ENCODE results near the gene B3GNT3.

B3GNT3 gene, protein sequence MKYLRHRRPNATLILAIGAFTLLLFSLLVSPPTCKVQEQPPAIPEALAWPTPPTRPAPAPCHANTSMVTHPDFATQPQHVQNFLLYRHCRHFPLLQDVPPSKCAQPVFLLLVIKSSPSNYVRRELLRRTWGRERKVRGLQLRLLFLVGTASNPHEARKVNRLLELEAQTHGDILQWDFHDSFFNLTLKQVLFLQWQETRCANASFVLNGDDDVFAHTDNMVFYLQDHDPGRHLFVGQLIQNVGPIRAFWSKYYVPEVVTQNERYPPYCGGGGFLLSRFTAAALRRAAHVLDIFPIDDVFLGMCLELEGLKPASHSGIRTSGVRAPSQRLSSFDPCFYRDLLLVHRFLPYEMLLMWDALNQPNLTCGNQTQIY

DNA sequence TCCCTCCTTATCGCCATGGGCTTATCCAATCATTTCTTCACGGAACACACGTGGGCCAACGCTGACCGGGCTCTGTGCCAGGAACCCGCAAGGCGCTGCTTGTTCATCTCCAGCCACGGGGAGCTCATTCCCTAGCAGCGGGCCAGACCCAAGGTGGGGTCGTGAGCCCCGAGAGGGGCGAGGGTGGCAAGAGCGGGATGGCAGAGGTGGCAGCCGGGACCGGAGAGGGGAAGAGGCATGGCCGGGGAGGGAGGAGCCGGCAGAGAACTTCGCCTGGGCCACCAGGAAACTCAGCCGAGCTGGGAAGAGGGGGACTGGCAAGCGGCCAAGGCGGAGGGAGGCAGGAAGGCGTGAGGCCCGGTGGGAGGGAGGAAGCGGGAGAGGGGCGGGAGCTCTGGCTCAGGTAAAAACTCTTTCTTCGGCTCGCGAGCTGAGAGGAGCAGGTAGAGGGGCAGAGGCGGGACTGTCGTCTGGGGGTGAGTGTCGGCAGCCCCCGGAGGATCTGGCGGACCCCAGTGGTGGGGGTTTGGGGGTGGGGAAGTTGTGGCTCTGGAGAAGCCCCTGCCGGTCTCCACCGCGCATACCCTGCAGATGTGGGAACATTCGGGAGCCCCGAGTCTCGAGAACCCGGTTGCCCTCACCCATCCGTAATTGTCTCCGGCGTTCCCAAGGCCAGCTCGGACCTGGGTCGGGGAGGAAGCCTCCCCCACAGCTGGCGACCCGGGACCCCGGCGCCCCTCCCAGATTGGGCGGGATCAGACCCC lies at the start of gene B3GNT3:
Gene B3GNT3 (plus strand): TSS at position 408 of the 764 bp plus-strand sequence. CDS start 12,670 bp downstream, outside the sequence.
- DNase-seq: peak; percentile 42 to 51

DNA sequence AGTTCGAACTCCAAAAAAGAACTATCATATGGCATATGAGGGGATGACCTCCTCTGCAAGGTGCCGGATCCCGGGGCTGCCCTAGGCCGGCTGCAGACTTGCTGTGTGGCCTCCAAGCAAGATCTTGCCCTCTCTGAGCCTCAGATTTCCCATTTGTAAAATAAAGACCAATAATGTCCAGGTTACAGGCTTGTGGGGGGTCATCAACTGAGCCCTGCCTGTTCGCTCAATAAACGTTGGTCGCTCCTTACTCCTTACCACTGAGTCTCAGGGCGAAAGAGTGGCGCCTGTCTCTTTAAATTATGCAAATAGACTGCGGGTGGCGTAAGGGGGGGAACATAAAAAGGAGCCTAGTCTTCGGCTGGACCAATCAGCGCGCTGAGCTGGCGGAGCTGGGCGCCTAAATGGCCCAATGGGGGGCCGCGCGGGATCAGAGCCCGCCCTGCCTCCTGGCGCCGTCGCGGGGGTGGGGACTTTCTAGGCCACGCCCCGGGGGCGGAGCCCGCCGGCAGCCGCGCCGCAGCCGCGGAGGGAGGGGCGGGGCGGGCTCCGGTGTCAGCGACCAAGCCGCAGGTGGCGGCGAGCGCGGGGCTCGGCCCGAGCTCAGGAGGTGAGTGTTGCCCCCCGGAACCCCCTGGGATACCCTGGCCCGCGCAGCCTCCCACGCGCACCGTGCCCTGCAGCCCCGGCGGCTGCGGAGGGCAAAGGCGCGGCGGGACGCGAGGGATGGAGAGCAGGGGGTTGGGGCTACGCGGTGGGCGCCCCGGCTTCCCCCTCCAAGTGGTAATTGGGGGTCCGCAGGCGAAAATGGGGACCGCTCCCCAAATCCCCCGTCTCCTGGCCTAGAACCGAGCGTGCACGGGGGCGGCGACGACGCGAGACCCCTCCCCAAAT lies 47.5 kb upstream of the B3GNT3 start:
- peak; percentile 91 to 94 for DNase-seq

DNA sequence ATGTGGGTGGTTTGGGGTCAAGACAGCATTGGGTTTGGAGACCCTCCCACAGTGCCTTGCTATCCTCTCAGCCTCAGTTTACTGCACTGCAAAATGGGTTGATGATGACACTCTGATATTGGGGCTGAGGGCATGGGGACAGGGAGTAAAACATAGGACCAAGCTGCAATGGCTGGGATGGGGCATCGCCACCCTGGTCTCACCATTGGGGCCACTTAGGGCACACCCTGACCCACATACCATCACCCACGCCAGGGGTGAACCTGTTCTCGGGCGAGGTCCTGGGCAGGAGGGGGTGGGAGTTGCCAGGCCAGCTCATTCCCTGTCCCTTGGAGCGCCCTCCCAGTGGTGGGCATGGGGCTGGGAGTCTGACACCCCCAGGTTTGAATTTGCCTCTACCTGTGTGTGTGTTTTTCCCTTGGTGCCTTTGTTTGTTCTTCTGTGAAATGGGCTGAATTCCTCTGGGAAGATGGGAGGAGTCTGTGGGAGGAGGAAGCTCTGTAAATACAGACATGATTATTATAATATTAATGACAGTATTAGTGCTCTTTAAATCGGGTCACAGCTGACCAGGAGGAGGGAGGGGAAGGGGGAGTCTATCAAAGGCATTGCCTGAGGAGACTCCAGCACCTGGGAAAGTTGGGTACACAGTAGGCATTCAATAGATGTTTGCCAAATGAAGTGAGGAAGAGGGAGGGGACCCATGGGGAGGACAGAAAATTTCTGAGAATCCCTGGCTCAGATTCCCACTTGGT lies 45.9 kb upstream of the B3GNT3 start:
- DNase-seq: no peak

DNA sequence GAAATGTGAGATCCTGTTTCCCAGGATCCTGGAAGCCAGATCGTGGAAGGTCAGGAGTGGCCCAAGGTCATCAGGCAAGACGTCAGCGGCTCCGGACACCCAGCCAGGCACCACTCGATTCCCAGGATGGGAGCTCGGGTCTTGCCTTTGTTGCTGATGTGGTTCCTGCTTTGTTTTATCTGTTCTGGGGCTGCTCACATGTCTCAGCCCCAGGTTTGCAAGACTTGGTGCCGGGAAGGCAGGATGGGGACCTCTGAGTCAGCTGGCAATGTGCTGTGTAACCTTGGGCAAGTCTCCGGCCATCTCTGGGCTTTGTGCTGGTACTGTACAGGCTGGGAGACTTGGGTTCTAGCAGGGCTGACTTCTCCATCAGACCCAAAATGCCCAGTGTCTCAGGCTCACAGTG lies 45.0 kb upstream of the B3GNT3 start:
- peak; percentile 47 to 62 for DNase-seq

DNA sequence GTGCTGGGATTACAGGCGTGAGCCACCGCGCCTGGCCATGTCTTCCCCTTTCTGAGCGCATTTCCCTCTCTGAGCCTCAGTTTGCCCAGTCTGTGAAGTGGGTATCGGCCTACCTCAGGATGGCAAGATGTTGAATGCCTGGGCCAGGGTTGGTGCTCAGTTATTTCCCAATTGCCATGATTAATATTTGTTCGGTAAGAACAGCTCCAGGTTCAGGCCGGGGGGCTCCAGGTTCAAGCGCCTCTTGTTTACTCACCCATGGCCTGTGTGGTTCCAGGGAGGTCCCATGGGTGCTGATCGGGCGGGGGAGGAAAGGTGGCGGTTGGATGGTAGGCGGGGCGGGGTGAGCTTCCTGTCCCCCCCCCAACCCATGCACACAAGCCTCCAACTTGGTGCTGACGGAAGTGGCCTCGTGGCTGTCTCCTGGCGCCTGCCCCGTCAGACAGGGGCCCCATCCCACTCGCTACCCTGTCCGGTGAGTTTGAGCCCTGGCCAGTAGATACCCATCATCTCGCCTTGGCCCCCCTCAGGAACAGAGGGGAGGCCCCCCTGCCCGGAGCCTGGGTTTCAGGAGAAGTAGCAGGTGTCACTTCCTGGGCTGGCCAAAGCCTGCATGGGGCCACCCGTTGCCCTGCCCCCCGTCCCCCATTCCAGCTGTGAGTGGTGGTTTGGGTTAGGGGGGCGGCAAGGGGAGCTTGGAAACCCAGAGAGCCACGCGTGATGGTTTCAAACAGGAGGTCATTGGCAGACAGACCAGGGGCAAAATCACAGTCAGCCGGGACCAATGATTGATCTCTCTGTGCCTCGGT lies 43.6 kb upstream of the B3GNT3 start, which contains the start of gene FCHO1:
Gene FCHO1 (plus strand): TSS at position 375 of the 809 bp plus-strand sequence. CDS start 3,688 bp downstream, outside the sequence.
- peak; percentile 84 to 89 for DNase-seq

DNA sequence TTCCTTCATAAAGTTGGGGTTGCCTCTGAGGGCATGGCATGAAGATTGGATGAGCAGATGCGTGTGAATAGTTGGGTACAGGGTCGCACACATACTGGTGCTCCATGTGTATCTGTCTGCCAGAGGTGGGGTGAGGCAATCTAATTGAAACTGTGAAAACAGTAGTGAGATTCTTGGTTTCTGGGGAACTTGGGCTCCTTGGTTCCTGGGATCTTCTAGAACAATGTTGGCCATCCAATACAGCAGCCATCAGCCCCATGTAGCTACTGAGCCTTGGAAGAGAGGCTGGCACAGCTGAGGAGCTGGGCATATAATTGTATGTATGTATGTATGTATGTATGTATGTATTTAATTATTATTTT lies 43.0 kb upstream of the B3GNT3 start:
- no peak for DNase-seq

DNA sequence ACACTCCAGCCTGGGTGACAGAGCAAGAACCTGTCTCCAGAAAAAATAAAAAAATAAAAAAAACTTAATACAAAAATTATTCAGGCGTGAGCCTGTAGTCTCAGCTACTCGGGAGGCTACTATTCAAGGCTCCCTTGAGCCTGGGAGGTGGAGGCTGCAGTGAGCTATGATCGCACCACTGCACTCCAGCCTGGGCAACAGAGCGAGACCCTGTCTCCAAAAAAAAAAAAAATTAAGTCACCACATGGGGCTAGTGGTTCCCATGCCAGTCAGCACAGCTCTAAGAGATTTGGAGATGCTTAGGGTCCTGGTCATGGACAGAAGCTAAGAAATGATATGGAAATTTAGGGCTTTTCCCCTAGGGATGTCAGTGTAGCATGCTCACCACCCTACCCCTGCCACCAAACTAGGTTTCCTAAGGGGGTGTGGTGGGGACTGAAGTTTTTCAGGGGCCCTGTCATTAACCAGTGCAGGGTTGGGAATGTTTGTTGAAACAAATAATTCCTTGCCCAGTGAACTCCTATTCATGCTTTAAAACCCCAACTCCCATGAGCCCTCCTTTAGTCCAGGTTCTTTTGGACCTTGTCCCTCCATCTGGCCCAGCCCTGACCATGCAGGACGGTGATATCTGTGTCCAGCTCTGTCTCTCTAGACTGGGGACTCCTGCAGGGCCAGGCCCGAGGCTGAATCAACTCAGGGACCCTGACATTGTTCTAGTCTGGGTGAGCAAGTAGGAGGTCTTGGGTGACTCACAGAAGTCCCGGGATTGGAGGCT lies 41.9 kb upstream of the B3GNT3 start:
- DNase-seq: no peak

DNA sequence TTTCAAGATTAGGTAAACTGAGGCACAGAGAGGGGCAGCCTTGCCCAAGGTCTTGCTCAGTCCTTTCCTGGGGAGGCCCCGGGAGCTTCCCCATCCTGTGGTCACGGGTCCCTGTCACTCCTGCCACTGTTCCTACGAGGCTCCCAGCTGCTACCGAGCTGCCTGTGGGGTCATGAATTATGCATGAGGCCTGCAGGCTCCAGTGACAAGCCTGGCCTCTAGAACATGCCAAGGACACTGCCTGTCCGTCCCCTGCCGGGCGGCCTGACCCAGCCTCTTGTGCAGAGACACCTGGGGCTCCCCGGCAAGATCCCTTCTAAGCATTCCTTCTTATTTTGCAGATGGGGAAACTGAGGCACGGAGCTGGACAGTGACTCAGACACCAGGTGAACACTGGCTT lies 41.0 kb upstream of the B3GNT3 start:
- no peak for DNase-seq

DNA sequence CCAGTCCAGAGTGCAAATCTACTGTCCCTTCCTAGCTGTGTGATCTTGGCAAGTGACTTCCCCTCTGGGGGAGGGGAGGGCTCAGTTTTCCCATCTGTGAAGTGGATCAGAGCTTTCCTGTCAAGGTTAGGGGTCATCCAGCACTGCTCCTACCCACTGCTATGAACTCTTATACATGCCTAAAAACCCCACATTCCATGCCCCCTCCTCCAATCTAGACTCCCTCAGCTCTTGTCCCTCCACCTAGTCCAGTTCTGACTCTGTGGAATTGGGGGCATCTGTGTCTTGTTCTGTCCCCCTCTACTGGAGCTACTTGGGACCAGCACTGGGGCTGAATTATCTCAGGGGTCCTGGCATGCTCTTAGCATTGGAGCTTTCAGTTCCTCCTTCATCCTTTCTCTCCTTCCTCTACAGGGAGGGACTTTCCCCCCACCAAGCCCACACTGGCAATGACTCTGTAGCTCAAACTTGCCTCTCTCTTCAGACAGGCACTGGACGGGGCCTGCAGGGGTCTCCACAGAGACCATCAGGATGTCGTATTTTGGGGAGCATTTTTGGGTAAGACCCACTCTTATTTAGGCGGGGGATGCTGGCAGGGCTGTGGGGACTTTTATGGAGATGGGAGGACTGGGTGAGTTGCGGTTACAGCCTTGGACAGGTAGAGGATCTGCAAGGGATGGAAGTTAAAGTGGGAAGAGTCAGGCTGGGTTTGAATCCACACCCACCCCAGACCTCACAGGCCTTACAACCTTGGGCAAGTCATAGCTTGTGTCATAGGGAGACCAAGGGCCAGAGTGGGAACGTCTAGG lies 40.1 kb upstream of the B3GNT3 start:
- DNase-seq: no peak

DNA sequence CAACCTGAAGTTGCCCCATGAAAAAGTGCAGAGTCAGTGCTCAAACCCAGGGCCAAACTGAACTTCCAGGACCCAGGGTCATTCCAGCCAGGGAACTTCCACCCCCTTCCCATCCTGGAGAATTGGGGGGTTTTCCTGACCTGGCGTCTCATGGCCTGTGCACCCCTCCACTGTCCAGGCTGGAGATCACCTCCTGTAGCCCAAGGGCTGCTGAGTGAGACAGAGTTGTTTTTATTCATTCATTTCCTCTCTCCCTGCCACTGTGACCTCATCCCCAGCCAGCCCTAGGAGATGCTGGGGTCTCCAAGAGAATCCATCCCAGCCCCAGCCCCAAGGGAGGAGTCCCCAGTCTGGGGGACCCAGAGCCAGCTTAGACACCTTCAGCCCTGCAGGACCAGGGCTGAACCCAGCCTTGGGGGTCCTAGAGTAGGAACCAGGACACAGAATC lies 39.5 kb upstream of the B3GNT3 start:
- DNase-seq: no peak

DNA sequence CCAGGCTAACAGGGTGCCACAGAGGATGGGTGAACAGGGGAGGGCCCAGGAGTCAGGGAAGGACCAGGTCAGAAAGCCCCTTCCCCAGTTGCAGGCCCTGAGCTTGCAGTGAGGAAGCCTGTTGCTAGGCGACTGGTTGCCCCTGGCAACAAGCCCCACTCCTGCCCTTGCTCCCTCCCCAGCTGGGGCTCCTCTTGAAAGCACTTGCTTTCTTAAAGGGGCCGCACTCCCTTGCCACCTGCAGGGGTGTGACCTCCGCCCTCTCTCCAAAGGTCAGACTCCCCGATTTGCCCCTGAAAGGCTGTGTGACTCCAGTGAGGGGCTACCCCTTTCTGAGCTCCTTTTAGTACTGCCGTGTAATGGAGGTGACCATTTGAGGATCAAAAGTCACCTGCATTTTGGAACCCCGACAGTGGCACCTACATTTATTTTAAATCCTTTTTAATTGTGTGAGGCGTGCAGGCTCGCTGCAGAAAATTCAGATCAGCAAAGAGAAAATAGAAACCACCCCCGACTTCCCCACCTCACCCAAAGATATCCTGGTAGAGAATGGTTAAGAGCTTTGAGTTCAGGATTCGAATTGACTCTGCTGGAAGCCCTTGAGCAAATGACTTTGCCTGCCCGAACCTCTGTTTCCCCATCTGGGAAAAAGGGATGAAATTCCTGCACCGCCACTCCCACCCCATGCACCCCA lies 38.8 kb upstream of the B3GNT3 start:
- DNase-seq: peak in 1 of 2 experiments; percentile 35

DNA sequence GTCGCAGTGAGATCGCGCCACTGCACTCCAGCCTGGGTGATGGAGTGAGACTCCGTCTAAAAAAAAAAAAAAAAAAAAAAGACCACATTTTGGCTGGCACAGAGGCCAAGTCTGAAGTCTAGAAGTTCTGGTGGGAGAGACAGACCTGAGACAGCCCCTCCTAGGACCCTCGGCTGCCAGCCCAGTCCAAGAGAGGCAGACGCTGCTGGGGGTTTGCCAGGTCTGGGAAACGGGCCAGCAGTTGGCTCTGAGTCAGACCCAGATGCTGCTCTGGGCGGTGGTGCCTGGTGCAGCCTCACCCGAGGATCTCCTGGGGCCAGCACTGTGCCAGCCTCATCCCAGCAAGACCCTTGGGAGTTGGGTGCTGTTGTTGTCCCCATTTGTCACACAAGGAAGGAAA lies 37.8 kb upstream of the B3GNT3 start:
- no peak for DNase-seq

DNA sequence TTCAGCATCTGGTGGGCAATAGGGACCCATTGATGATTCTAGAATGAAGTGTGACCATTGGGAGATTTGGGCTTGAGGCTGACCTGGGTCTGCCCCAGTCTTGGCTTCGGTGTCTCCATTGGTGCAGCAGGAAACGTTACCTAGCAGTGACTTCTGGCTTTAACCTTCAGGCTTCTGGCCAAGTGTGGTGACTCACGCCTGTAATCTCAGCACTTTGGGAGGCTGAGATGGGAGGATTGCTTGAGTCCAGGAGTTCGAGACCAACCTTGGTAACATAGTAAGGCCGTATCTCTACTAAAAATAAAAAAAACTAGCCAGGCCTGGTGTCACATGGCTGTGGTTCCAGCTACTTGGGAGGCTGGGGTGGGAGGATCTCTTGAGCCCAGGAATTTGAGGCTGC lies 36.4 kb upstream of the B3GNT3 start:
- no peak for DNase-seq

DNA sequence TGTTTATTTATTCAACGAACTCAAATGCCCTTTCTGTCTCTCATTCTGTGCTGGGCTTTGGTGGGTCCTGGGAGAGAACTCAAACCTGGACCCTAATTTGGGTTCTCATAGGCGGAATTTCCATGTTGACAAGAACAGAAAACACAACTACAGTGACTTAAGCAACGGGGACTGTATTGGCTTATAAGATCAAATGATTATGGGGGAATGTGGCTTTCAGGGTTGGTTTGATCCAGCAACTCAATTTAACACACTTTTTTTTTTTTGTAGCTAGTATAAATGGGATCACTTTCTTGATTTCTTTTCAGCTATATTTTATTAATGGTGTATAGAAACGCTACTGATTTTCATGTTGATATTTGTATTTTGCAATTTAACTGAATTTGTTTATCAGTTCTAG lies 33.8 kb upstream of the B3GNT3 start:
- DNase-seq: no peak

DNA sequence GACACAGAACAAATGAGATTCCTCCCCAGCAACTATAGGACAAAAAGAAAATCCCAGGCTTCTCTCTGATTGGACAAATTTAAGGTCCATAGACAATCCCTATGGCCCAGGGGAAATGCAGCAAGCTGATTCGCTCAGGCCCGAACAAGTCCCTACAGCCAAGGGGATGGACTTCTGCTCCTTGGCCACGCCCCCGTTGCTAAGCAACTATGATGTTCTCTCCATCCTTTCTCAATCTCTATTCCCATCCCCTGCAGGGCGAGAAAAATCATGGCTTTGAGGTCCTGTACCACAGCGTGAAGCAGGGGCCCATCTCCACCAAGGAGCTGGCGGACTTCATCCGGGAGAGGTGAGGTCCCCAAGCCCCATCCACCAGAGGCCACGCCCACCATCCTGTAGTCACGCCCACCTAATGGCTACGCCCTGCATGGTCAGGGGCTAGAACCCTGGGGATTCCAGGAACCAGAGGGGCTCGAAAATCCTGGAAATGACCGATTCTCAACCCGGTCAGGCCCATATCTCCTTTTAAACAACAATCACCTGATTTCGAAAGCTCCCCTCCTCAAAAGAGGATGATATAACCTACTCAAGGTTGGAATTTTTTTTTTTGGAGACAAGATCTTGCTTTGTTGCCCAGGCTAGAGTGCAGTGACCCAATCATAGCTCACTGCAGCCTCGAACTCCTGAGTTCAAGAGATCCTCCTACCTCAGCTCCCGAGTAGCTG lies 32.3 kb upstream of the B3GNT3 start:
- DNase-seq: peak; percentile 33 to 35

DNA sequence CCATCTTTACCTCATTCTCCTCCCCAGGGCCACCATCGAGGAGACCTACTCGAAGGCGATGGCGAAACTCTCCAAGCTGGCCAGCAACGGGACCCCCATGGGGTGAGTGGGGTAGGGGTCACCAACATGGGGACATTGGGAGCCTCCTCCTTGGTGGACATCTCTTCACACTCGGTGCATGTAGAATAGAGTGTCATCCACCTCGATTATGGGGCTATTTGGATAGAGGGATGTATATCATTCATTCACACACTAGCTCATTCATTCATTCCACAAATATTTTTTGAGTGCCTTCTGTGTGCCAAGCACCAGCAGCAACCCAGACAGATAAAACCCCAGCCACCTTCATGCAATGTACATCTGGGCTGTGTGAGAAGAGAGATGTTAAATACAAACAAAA lies 30.6 kb upstream of the B3GNT3 start:
- DNase-seq: no peak

DNA sequence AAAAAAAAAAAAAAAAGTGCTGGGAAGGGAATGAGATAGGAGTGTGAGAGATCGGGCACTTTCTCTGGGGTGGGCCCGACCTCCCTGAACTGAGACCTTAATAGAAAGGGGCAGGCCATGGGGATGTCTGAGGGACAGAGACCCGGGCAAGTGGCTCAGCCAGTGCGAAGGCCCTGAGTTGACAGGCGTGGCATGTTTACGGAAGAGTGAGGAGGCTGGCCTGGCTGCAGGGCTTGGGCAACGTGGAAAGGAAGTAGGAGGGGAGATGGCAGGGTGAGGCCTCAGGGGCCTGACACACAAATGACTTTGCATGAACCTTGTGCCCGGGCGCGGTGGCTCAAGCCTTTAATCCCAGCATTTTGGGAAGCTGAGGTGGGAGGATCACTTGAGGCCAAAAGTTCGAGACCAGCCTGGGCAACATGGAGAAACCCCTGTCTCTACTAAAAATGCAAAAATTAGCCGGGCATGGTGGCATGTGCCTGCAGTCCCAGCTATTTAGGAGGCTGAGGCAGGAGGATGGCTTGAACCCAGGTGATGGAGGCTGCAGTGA lies 29.8 kb upstream of the B3GNT3 start:
- no peak for DNase-seq

DNA sequence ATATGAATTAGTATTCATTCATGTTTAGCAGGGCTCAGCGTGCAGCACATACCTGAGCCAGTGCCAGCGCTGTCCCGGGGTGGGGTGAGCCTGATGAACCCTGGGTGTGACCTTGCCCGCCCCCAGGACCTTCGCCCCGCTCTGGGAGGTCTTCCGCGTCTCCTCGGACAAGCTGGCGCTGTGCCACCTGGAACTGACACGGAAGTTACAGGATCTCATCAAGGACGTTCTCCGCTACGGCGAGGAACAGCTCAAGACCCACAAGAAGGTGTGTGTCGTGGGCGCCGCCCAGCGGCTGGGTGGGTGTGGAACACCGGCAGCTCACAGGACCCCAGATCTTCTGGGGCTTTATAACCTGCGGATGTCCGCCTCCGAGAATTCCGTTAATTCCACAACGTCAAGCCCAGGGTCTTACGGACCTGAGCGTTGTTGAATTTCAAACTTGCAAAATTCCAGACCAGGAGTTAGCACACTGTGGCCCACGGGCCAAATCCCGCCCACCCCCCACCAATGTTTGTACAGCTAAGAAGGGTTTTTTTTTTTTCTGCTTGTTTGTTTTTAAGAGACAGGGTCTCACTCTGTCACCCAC lies 28.3 kb upstream of the B3GNT3 start:
- DNase-seq: peak; percentile 34 to 48
